Measurements from ENCODE around the gene NSUN7.

- no peak for TF ChIP-seq CTCF (IDR thresholded peaks at IDR 0.05)
- TF ChIP-seq POLR2A (IDR thresholded peaks at IDR 0.05) = no peak
Measured at GRCh38 chr4:40739347-40739746, 10.4 kb upstream of the NSUN7 start.
